ENCODE data around the gene ZNF235.

GRCh38 chr19:44277331-44277730 is 27.5 kb downstream of the ZNF235 start:
- TF ChIP-seq MXI1 (IDR thresholded peaks at IDR 0.05; ENCODE audit: borderline replicate concordance, low read depth, low read length) (no peak), CTCF (conservative IDR thresholded peaks at IDR 0.05; ENCODE audit: low read depth, low read length) (no peak), POLR2A (IDR thresholded peaks at IDR 0.05; ENCODE audit: low read depth, low read length) (no peak), RAD21 (IDR thresholded peaks at IDR 0.05; ENCODE audit: low read length) (no peak), RFX5 (IDR thresholded peaks at IDR 0.05; ENCODE audit: low read depth, low read length) (no peak), CHD1 (IDR thresholded peaks at IDR 0.05; ENCODE audit: low read depth, low read length) (no peak), BHLHE40 (IDR thresholded peaks at IDR 0.05; ENCODE audit: low read depth, low read length) (no peak), RCOR1 (IDR thresholded peaks at IDR 0.05; ENCODE audit: insufficient replicate concordance, low read length) (no peak), MAZ (IDR thresholded peaks at IDR 0.05; ENCODE audit: borderline replicate concordance, low read depth, low read length) (no peak), CEBPB (IDR thresholded peaks at IDR 0.05; ENCODE audit: low read depth, low read length) (no peak), FOS (IDR thresholded peaks at IDR 0.05; ENCODE audit: low read depth, low read length) (no peak)
- TF ChIP-seq, protein P1, sequence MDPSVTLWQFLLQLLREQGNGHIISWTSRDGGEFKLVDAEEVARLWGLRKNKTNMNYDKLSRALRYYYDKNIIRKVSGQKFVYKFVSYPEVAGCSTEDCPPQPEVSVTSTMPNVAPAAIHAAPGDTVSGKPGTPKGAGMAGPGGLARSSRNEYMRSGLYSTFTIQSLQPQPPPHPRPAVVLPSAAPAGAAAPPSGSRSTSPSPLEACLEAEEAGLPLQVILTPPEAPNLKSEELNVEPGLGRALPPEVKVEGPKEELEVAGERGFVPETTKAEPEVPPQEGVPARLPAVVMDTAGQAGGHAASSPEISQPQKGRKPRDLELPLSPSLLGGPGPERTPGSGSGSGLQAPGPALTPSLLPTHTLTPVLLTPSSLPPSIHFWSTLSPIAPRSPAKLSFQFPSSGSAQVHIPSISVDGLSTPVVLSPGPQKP (IDR thresholded peaks at IDR 0.05; ENCODE audit: borderline replicate concordance, low read depth, low read length): no peak

Measured in IMR-90 (cell line).